Stomach smooth muscle (tissue), 2 donors: ENCODE measurements around the gene MCC.

ENCODE experiments used
- H3K27ac ChIP-seq: one replicate; pipeline ENCODE4 v1.7.0; 2013; ENCODE audit warnings: mild to moderate bottlenecking, low read length, inconsistent platforms
- H3K27me3 ChIP-seq, 2 donors: one replicate each; pipeline ENCODE4 v1.7.0; 2013; ENCODE audit warnings: low read length in 2 of 2; ENCODE audit not compliant: insufficient read depth in 2 of 2, control insufficient read depth in 1 of 2
- H3K36me3 ChIP-seq, 2 donors: one replicate each; pipeline ENCODE4 v1.7.0; 2013; ENCODE audit warnings: low read length in 2 of 2; ENCODE audit not compliant: control insufficient read depth in 2 of 2, insufficient read depth in 2 of 2
- H3K4me1 ChIP-seq: one replicate; pipeline ENCODE4 v1.7.0; 2013; ENCODE audit warnings: low read length; ENCODE audit not compliant: control insufficient read depth, insufficient read depth
- H3K4me3 ChIP-seq, 2 donors: one replicate each; pipeline ENCODE4 v1.7.0; 2013; ENCODE audit warnings: low read length in 2 of 2
- H3K9ac ChIP-seq, 2 donors: one replicate each; pipeline ENCODE4 v1.7.0; 2013; ENCODE audit warnings: low read length in 2 of 2, mild to moderate bottlenecking in 1 of 2
- H3K9me3 ChIP-seq, 2 donors: one replicate each; pipeline ENCODE4 v1.7.0; 2013; ENCODE audit warnings: low read length in 2 of 2; ENCODE audit not compliant: control insufficient read depth in 2 of 2
- donor health status: healthy.
- donor health status: Pancreatic carcinoma.

Gene MCC

DNA sequence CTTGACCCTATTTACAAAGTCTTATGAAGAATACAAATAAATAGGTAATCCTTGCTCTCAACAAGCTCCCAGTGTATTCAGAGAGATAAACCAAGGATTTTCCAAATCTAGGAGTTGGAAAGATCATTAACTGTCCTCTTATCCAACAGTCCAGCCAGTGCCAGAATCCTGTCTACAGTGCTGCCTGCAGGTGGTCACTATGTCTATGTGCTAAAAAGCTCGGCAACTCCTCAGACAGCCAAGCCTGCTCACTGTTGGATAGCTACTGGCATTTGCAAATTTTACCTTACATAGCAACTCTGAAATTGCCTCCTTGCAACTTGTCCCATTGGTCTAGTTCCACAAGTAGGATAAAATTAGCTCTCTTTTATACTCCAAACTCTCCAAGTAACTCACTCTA lies 324.2 kb downstream of the MCC start:
- Histone ChIP-seq H3K27me3 (no peaks in the 10 kb centered on the region), H3K9me3 (no peaks in the 10 kb centered on the region), H3K4me3 (no peak overlapping the region), H3K36me3 (no peaks in the 10 kb centered on the region), H3K27ac (no peak overlapping the region), H3K4me1 (peaks cover 11% of the 10 kb centered on the region), H3K9ac (no peak overlapping the region)

DNA sequence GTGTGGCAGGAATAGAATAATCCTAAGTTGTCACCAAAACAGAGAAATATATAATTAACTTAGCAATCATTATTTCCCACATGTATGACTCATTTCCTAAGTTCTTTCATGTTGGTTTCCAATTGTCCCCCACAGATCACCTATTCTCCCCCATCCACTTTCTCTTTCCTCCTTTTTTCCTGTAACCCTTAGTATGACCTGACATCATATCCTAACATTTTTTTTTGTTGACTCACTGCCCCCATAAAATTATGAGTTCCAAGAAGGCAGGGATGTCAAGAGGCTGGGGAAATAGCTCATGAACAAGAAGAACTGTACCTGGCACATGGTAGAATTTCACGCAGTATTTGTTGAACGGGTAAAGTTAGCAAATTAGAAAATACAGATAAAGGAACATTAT lies 324.9 kb downstream of the MCC start:
- Histone ChIP-seq H3K4me3 (no peak overlapping the region), H3K27ac (no peak overlapping the region), H3K9me3 (no peaks in the 10 kb centered on the region), H3K4me1 (peaks cover 11% of the 10 kb centered on the region), H3K9ac (no peak overlapping the region), H3K36me3 (no peaks in the 10 kb centered on the region), H3K27me3 (no peaks in the 10 kb centered on the region)

DNA sequence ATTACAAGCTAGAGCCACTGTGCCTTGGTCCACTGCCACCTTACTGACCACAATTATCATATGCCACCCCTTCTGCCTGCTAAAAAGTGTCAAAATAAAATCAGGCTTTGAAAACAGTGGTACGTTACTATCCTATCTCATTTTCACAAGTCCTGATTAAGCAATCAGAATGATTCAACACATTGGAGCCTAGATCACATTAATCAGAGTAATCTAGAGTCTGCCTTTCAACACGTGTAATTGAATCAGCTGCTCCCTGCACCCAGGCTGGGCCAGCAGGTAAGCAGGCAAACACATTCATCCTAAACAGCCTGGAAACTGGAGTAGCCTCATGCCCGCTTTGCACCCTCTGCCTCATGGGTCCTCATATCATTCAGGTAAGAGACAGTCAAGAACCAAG lies 325.5 kb downstream of the MCC start:
- Histone ChIP-seq H3K4me1 (peaks cover 11% of the 10 kb centered on the region), H3K27ac (no peak overlapping the region)

DNA sequence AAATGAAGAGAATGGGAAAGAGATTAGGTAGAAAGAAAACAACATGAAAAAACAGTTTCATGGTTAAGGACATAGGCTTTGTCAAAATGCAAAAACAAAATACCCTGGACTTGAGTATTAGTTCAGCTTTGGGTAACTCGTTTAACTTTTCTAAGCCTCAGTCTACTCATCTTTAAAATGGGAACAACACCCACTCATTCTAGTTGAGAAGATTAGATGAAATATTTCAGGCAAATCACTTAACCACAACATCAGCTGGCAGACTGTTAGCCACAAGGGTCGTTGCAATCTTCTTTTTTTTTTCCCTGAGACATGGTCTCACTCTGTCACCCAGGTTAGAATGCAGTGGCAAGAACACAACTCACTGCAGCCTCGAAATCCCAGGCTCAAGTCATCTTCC lies 326.0 kb downstream of the MCC start:
- H3K9ac ChIP-seq = no peak overlapping the region
- H3K27ac ChIP-seq = no peak overlapping the region
- H3K36me3 ChIP-seq = no peaks in the 10 kb centered on the region
- no peaks in the 10 kb centered on the region for H3K27me3 ChIP-seq
- H3K4me1 ChIP-seq = peaks cover 9% of the 10 kb centered on the region
- no peaks in the 10 kb centered on the region for H3K9me3 ChIP-seq
- no peak overlapping the region for H3K4me3 ChIP-seq

More for the DNA sequence above, 325.5 kb downstream of the MCC start:
- Histone ChIP-seq H3K9me3 (no peaks in the 10 kb centered on the region), H3K27me3 (no peaks in the 10 kb centered on the region), H3K36me3 (no peaks in the 10 kb centered on the region), H3K9ac (no peak overlapping the region), H3K4me3 (no peak overlapping the region)

DNA sequence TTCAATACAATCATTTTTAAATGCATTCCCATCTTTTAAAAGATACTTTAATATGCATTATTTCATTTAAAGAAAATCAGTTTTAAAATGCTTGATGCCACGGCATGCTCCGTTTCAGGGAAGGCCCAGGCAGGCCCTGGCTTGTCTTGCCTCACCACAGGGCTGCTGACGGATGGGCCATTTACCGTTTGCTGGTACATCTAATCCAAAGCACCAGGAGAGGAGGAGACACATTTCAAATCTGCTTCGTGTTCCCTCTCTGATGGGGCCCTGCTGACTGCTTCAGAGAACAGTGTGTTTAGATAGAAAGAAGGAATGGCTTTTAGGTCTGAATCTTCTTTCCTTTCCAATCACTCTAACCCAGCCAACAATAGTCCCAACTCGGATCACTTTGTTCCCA lies 326.4 kb downstream of the MCC start:
- H3K4me3 ChIP-seq = no peak overlapping the region
- no peaks in the 10 kb centered on the region for H3K27me3 ChIP-seq
- H3K9ac ChIP-seq = no peak overlapping the region
- H3K36me3 ChIP-seq = no peaks in the 10 kb centered on the region
- H3K4me1 ChIP-seq = peaks cover 7% of the 10 kb centered on the region
- H3K9me3 ChIP-seq = no peaks in the 10 kb centered on the region
- H3K27ac ChIP-seq = no peak overlapping the region

DNA sequence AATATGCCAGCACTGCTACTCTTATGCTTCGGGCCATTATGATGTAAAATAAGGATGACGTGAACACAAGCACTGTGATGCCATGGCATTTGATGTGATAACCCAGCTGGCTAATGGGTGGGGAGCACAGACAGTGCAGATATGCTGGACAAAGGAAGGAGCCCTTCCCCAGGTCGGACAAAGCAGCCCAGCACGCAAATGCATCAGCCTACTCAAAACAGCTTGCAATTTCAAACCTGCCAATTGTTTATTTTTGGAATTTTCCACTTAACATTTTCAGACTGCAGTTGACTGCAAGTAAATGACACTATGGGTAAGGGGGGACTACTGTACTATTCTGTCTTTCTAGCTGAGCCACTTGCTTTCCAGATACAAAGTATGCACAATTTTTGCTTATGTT lies 330.4 kb downstream of the MCC start:
- H3K9ac ChIP-seq = no peak overlapping the region
- H3K36me3 ChIP-seq = no peaks in the 10 kb centered on the region
- no peak overlapping the region for H3K4me3 ChIP-seq
- no peaks in the 10 kb centered on the region for H3K4me1 ChIP-seq
- no peaks in the 10 kb centered on the region for H3K9me3 ChIP-seq
- H3K27ac ChIP-seq = no peak overlapping the region
- no peaks in the 10 kb centered on the region for H3K27me3 ChIP-seq

GRCh38 chr5:113156271-113156877 lies 331.9 kb downstream of the MCC start:
- Histone ChIP-seq H3K36me3 (no peaks in the 10 kb centered on the region), H3K27ac (no peak overlapping the region), H3K9ac (no peak overlapping the region), H3K9me3 (no peaks in the 10 kb centered on the region), H3K4me3 (no peak overlapping the region), H3K27me3 (no peaks in the 10 kb centered on the region), H3K4me1 (no peaks in the 10 kb centered on the region)

DNA sequence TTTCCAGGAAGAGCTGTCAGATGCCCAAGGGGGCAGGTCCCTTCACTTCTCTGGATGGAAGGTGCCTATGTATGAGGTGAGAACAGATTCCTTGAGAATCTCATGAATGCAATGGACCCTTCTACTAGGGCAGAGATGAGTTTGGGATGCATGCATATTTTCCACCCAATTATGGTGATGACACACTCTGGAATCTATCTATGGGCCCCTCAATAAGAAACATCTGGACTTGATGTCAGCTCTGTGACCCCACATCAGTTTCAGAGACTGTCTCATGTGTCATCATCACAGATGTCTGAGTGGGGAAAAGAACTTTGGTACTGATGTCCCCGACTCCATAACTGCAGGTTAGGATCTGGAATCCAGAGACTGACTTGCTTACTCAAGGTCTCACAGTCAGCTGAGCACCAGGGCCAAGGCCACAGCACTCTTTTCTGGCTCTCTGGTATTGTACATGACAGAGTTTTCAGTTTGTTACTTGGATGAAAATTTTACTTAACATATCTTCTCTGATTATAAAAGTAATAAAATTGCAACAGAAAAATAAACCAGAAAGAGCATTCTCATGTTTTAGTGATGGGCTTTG lies 334.6 kb downstream of the MCC start:
- no peaks in the 10 kb centered on the region for H3K4me1 ChIP-seq
- no peaks in the 10 kb centered on the region for H3K27me3 ChIP-seq
- H3K4me3 ChIP-seq = no peak overlapping the region

GRCh38 chr5:113152380-113152740 lies 335.9 kb downstream of the MCC start:
- H3K4me3 ChIP-seq = no peak overlapping the region

More for the DNA sequence above, 334.6 kb downstream of the MCC start:
- Histone ChIP-seq H3K36me3 (no peaks in the 10 kb centered on the region), H3K27ac (no peak overlapping the region), H3K9ac (no peak overlapping the region), H3K9me3 (no peaks in the 10 kb centered on the region)

DNA sequence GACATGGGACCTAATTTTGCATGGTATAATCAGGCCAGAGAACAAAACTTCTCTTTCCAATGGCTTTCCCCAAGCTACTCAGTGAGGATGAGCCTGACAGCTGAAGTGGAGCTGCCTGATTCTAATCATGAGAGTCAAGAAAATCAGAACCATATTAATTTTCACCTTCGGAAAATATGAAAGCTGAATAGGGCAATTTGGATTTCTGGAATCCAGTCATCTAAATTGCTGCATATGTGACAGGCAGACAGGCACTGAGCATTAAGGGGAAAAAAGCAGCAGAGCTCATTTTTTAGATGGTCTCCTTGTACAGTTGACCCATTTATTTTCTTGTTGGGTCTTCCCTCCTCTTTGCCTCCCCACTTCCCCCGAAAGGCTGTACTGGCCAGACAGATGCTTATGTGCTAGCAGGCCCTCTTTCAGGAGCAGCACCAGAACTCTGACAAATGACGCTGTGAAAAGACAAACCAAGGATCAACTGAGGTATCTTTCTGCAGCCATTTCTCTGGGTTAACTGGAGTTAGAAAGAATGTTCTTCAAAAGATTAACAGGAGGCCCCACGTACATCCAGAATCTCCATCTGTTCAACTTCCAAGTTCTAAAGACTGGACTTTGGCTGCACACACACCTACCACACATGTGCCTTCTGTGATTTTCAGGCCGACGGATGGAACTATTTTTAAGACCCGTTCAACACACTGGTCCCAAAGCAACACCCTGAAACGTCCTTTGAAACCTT lies 336.4 kb downstream of the MCC start:
- Histone ChIP-seq H3K36me3 (no peaks in the 10 kb centered on the region), H3K27me3 (no peaks in the 10 kb centered on the region), H3K4me3 (no peak overlapping the region), H3K4me1 (no peaks in the 10 kb centered on the region), H3K9ac (no peak overlapping the region), H3K9me3 (no peaks in the 10 kb centered on the region), H3K27ac (no peak overlapping the region)

More at GRCh38 chr5:113152380-113152740, 335.9 kb downstream of the MCC start:
- Histone ChIP-seq H3K4me1 (no peaks in the 10 kb centered on the region), H3K27me3 (no peaks in the 10 kb centered on the region), H3K36me3 (no peaks in the 10 kb centered on the region), H3K9ac (no peak overlapping the region), H3K9me3 (no peaks in the 10 kb centered on the region), H3K27ac (no peak overlapping the region)

DNA sequence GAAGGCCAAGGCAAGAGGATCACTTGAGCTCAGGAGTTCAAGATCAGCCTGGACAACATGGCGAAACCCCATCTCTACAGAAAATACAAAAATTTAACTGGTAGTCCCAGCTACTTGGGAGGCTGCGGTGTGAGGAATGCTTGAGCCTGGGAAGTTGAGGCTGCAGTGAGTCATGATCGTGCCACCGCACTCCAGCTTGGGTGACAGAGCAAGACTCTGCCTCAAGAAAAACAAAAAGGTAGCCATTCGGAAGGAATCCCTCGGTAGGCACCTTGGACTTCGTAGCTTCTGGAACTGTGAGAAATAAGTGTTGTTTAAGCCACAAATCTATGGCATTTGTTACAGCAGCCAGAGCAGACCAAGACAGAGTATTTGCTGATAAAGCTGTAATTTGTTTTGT lies 337.4 kb downstream of the MCC start:
- Histone ChIP-seq H3K9ac (no peak overlapping the region), H3K4me3 (no peak overlapping the region), H3K36me3 (no peaks in the 10 kb centered on the region), H3K27me3 (no peaks in the 10 kb centered on the region), H3K27ac (no peak overlapping the region), H3K4me1 (no peaks in the 10 kb centered on the region), H3K9me3 (no peaks in the 10 kb centered on the region)
